ENCODE measurements around the gene GNS.

GNS gene
- total RNA-seq = 40.5 reads per million, percentile 63 among the genes with 10 or more reads in this experiment

GRCh38 chr12:64759035-64759894, at the start of gene GNS:
GNS (minus strand) TSS chr12:64759406; CDS start chr12:64759276, 130 bp downstream.
- DNase-seq = peak; percentile 88

GRCh38 chr12:64808110-64808509, 48.9 kb upstream of the GNS start:
- DNase-seq = no peak

DNA sequence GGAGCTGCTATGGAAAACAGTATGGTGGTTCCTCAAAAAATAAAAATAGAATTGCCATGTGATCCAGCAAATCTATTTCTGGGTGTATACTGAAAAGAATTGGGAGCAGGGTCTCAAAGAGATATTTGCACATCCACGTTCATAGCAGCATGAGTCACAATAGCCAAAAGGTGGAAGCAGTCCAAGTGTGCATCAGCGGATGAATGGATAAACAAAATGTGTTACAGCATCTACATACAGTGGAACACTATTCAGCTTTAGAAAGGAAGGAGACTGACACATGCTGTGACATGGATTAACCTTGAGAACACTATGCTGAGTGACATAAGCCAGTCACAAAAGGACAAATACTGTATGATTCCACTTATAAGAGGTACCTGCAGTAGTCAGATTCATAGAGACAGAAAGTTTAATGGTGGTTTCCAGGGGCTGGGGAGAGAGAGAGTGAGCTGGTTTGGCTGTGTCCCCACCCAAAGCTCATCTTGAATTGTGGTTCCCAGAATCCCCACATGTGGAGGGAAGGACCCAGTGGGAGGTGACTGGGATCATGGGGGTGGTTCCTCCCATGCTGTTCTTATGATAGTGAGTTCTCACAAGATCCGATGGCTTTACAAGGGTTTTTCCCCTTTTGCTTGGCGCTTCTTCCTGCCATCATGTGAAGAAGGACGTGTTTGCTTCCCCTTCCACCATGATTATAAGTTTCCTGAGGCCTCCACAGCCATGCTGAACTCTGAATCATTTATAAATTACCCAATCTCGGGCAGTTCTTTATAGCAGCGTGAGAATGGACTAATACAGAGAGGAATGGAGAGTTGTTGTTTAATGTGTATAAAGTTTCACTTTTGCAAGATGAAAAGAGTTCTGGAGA, 47.6 kb upstream of the GNS start:
- DNase-seq = no peak

DNA sequence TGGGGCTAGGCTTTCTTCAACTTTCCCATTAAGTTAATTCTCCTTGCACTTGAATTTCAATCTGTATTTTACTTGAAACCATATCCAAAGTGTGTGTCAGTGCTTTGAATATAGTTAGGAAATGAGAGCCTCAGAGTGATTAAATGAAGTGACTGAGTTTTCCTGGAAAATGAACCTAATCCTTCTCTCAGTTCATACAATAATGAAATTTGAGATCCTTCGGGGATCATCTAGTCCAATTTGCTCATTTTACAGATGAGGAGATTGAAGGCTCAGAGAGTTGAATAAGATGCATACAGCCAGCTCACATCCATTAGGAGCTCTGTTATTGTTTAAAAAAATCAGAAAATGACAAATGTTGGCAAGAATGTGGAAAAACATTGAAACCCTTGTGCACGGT, 47.0 kb upstream of the GNS start:
- no peak for DNase-seq

DNA sequence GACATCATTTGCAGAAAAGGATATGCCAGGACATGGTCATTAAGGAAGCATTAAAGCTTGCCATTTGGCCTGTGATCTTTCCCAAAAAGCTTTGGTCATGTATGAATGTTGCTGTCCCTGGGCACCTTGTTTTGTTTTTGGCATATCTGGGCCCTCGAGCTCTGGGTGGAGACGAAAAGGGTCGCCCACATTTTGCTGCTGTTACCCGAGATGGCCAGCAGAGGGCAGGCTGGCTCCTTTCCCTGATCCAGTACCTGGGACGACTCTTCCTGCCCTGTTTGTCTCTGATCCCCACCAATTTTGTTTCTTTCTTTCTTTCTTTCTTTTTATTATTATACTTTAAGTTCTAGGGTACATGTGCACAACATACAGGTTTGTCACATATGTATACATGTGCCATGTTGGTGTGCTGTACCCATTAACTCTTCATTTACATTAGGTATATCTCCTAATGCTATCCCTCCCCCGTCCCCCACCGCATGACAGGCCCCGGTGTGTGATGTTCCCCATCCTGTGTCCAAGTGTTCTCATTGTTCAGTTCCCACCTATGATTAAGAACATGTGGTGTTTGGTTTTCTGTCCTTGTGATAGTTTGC, 43.1 kb upstream of the GNS start:
- peak; percentile 29 for DNase-seq

DNA sequence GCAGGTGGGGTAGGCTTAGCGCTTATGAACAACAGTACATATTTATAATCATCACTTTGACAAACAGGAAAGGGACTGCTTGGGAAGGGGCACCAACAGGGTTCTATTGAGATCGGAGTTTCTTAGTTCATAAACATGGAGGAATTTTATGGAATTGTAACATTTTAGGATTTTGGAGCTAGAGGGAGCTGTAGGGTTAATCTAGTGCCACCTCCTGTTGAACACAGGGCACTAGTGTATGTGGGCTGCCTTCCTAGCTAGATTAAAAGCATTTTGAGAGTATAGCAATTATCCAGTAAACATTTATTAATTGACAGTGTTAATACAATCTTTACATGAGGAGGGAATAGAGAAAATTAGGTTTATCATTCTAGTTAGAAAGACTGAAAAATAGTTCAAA, 42.2 kb upstream of the GNS start:
- no peak for DNase-seq

GRCh38 chr12:64800640-64801039, 41.4 kb upstream of the GNS start:
- DNase-seq = no peak

DNA sequence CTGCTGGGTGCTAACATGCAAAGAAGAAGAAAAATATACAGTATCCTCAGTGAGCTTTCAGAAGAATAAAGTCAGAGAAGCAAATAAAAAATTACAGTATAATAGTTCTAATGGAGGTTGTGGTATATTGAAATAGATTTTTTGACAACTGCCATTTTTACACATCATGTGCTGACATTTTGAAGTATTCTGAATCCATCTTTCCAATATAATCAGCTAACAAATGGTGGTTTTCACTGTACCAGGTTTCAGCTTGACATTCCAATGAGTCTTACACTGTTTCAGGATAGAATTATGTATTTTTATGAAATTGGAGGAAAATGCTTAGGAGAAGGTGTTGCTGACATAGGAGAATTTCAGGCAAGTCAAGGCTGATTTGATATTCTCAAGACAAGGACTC, 39.0 kb upstream of the GNS start:
- DNase-seq = no peak

DNA sequence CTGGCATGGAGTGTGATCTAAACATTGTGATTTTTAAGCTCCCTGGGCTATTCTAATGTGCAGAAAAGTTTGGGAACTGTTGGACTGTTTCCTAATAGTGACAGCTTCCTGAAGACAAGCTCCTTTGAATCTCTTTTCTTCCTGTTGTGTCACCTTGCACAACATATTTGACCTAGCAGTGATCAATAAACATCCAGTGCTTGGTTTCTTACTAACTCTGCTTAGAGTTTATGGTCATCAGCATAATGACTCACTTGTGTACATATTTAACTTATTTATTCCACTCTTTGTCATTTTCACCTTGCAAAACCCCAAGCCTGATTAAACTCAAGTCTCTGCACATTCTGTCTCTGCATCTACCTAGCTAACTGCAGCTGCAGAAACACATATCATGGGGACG, 38.0 kb upstream of the GNS start:
- no peak for DNase-seq

GRCh38 chr12:64796205-64796845, 37.1 kb upstream of the GNS start:
- peak; percentile 59 for DNase-seq

DNA sequence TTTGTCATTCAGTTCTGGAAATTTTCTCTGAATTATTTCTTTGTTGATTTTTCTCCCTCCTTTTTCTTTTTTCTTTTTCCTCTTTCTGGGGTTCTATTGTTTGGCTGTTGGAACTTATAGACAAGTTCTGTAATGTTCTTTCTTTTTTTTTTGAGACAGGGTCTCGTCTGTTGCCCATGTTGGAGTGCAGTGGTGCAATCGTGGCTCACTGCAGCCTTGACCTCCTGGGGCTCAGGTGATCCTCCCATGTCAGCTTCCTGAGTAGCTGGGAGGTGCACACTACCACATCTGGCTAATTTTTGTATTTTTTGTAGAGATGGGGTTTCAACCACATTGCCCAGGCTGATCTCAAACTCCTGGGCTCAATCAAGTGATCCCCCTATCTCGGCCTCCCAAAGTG, 35.1 kb upstream of the GNS start:
- DNase-seq = no peak

DNA sequence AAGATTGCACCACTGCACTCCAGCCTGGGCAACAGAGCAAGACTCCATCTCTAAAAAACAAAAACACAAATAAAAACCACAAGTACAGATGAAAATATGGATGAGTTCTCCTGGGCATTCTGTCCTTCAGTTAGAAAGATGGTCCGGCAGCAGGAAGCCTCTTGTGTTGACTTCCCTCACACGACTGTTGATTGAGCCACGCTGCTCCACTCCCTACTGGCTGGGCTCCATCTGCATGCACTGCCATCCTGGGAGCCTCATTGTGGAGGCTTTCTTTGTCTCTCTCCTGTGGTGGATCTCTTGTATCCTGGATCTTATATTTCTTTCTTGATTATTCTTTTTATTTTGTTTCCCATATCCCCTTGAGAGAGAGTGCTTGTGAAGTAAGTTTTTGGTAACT, 34.4 kb upstream of the GNS start:
- no peak for DNase-seq

GRCh38 chr12:64792128-64792527, 32.9 kb upstream of the GNS start:
- DNase-seq = no peak

DNA sequence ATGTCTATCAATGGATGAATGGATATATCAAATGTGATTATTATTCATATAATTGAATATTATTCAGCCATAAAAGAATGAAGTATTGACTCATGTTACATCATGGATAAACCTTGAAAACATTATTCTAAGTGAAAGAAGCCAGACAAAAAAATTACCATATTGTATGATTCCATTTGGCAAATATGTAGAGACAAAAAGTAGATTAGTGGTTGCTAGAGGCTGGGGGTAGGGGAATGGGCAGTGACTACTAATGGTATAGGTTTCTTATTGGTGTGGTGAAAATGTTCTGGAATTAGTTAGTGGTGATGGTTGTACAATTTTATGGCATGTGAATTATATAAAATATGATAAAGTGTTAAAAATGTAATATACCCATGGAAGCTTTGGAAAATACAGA, 31.8 kb upstream of the GNS start:
- DNase-seq = no peak

- no peak for DNase-seq
Measured at GRCh38 chr12:64790166-64790565, 31.0 kb upstream of the GNS start.

DNA sequence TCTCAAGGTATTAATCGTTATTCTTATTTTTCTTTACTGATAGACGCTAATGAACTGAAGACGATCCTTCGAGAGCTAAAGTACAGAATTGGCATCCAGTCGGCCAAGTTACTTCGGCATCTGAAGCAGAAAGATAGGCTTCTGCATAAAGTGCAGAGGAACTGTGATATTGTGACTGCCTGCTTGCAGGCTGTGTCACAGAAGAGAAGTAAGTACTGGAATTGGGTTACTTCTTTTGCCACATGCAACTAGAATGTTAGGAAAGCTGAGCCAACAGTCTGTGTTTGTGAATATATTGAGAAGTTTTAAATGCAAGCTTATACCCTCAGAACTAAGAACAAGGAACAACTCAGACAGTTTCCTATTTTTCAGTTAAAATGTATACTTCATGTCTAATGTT, 26.6 kb upstream of the GNS start:
- DNase-seq = no peak

GRCh38 chr12:64782191-64782876, 23.1 kb upstream of the GNS start:
- no peak for DNase-seq

DNA sequence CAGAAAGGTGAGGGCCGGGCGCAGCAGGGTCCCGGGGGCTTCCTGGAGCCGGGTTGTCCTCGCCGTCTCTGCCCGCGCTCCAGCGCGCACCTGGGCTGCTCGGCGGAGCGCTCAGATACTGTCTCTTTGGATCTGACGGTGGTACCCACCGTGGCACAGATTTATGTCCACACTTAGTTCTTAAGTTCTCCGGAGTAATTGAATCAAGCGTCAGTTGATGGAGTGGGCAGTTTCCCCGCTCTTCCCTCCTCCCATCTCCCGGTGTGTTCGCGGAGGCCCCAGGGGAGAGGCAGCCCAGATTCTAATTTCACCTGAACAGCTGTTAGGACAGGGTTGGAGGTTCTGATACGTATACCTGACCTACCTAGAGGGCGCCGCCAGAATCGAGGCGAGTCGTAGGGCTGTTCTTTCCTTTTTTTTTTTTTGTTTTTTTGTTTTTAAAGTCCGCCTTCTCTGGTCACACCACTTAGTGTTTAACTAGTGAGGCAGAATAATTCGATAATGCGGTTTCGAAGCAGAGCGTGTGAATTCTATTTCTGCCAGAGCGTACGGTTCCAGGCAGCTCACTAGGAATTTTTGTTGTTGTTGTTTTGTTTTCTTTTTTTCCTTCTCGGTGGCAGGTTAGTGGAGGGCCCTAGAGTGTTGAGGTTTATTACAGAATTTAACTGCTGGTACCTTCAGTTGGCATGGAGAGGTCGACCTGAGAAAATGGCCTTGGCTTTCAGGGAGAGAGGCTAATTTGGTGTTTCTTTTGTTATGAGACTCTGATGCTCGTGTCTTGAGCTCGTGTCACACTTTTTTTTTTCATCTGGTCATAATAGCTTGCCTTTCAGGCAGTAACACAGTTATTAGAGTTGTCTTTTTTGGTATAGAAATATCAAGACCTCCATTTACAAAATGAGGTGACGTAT, 22.3 kb upstream of the GNS start:
- DNase-seq = no peak

GRCh38 chr12:64780531-64781279, 21.5 kb upstream of the GNS start:
- no peak for DNase-seq

DNA sequence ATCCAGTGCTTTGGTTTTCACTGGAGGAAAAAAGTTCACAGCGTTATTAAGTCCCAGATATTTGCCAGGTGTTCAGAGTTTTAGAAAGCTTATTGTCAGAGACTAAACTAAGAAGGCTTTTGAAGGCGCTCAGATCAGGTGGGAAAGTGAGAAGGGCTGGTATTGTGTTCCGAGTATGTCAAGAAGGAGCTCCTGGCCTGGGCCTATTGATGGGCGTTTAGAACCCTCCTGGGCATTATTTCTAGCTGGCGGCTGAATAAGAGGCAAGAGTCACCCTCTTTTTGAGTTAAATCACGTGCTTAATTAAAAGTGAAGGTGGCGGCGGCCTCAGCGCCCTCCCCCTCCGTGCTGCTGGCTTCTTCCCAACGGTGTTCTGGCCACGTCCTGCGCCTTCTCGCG, 20.9 kb upstream of the GNS start:
- no peak for DNase-seq

Data from effector CD4-positive, alpha-beta T cell (primary cell).